Parathyroid adenoma (tissue), 2 donors: ENCODE measurements around the gene PPP1R1A.

Experiments
- H2AFZ ChIP-seq: fragments of 300-600 bp; sonication (generic); one replicate; pipeline ENCODE4 v1.7.0; 2017; ENCODE audit warnings: antibody characterized with exemption, mild to moderate bottlenecking
- H3K27ac ChIP-seq: fragments of 300-600 bp; sonication (generic); one replicate; pipeline ENCODE4 v1.7.0; 2017
- H3K27me3 ChIP-seq: fragments of 300-600 bp; sonication (generic); one replicate; pipeline ENCODE4 v1.7.0; 2017; ENCODE audit warnings: low read length; ENCODE audit not compliant: control insufficient read depth, insufficient read depth
- H3K36me3 ChIP-seq: fragments of 300-600 bp; sonication (generic); one replicate; pipeline ENCODE4 v1.7.0; 2017; ENCODE audit warnings: low read length; ENCODE audit not compliant: control insufficient read depth, insufficient read depth
- H3K4me1 ChIP-seq: fragments of 300-600 bp; sonication (generic); one replicate; pipeline ENCODE4 v1.7.0; 2017; ENCODE audit warnings: control low read depth
- H3K4me2 ChIP-seq: fragments of 300-600 bp; sonication (generic); one replicate; pipeline ENCODE4 v1.7.0; 2017; ENCODE audit warnings: low read length
- H3K4me3 ChIP-seq: fragments of 300-600 bp; sonication (generic); one replicate; pipeline ENCODE4 v1.7.0; 2017; ENCODE audit warnings: low read depth, low read length
- H3K79me2 ChIP-seq: fragments of 300-600 bp; sonication (generic); one replicate; pipeline ENCODE4 v1.7.0; 2017; ENCODE audit warnings: control low read depth
- H3K9ac ChIP-seq: fragments of 300-600 bp; sonication (generic); one replicate; pipeline ENCODE4 v1.7.0; 2017; ENCODE audit warnings: mild to moderate bottlenecking
- H3K9me3 ChIP-seq: fragments of 300-600 bp; sonication (generic); one replicate; pipeline ENCODE4 v1.7.0; 2017; ENCODE audit warnings: low read length; ENCODE audit not compliant: control insufficient read depth
- CTCF ChIP-seq: fragments of 300-600 bp; sonication (generic); IDR thresholded peaks from one replicate; pipeline ENCODE4 v1.7.0; 2017; ENCODE audit warnings: antibody characterized with exemption, mild to moderate bottlenecking
- donor health status: primary hyperparathyroidism.

Gene PPP1R1A

GRCh38 chr12:54604436-54604835, 16.0 kb upstream of the PPP1R1A start:
- Histone ChIP-seq H3K79me2 (no peaks in the 10 kb centered on the region), H3K4me3 (no peak overlapping the region), H3K9ac (no peak overlapping the region), H3K4me1 (peaks cover 2% of the 10 kb centered on the region), H3K27ac (no peak overlapping the region), H3K36me3 (no peaks in the 10 kb centered on the region), H2AFZ (no peak overlapping the region), H3K27me3 (no peaks in the 10 kb centered on the region), H3K4me2 (no peak overlapping the region), H3K9me3 (no peaks in the 10 kb centered on the region)
- no peak for TF ChIP-seq CTCF

GRCh38 chr12:54603872-54604271, 15.4 kb upstream of the PPP1R1A start:
- no peak overlapping the region for H3K27ac ChIP-seq
- no peaks in the 10 kb centered on the region for H3K36me3 ChIP-seq
- no peak overlapping the region for H3K9ac ChIP-seq
- no peak overlapping the region for H3K4me2 ChIP-seq
- no peaks in the 10 kb centered on the region for H3K79me2 ChIP-seq
- peaks cover 5% of the 10 kb centered on the region for H3K4me1 ChIP-seq
- H3K4me3 ChIP-seq = no peak overlapping the region
- H3K27me3 ChIP-seq = no peaks in the 10 kb centered on the region
- no peak overlapping the region for H2AFZ ChIP-seq
- no peak for TF ChIP-seq CTCF
- no peaks in the 10 kb centered on the region for H3K9me3 ChIP-seq

- no peak overlapping the region for H3K4me2 ChIP-seq
- H3K79me2 ChIP-seq = no peaks in the 10 kb centered on the region
- peaks cover 8% of the 10 kb centered on the region for H3K4me1 ChIP-seq
- H2AFZ ChIP-seq = no peak overlapping the region
- H3K27ac ChIP-seq = no peak overlapping the region
- TF ChIP-seq CTCF = peak; percentile 82
- H3K9ac ChIP-seq = no peak overlapping the region
- no peak overlapping the region for H3K4me3 ChIP-seq
- no peaks in the 10 kb centered on the region for H3K36me3 ChIP-seq
- H3K27me3 ChIP-seq = no peaks in the 10 kb centered on the region
- H3K9me3 ChIP-seq = no peaks in the 10 kb centered on the region
Measured at GRCh38 chr12:54603173-54603814, 14.8 kb upstream of the PPP1R1A start.

- no peak for TF ChIP-seq CTCF
- no peak overlapping the region for H3K9ac ChIP-seq
- H3K27ac ChIP-seq = no peak overlapping the region
- H3K9me3 ChIP-seq = no peaks in the 10 kb centered on the region
- no peak overlapping the region for H3K4me3 ChIP-seq
- H2AFZ ChIP-seq = no peak overlapping the region
- H3K79me2 ChIP-seq = no peaks in the 10 kb centered on the region
- H3K27me3 ChIP-seq = no peaks in the 10 kb centered on the region
- H3K4me1 ChIP-seq = peaks cover 8% of the 10 kb centered on the region
- no peaks in the 10 kb centered on the region for H3K36me3 ChIP-seq
- no peak overlapping the region for H3K4me2 ChIP-seq
Measured at GRCh38 chr12:54602661-54603060, 14.2 kb upstream of the PPP1R1A start.

GRCh38 chr12:54601841-54602240, 13.4 kb upstream of the PPP1R1A start:
- H3K9ac ChIP-seq = no peak overlapping the region
- H3K27ac ChIP-seq = no peak overlapping the region
- H2AFZ ChIP-seq = no peak overlapping the region
- no peak for TF ChIP-seq CTCF
- H3K4me1 ChIP-seq = peaks cover 8% of the 10 kb centered on the region
- no peaks in the 10 kb centered on the region for H3K79me2 ChIP-seq
- H3K4me3 ChIP-seq = no peak overlapping the region
- H3K9me3 ChIP-seq = no peaks in the 10 kb centered on the region
- H3K36me3 ChIP-seq = no peaks in the 10 kb centered on the region
- no peaks in the 10 kb centered on the region for H3K27me3 ChIP-seq
- H3K4me2 ChIP-seq = no peak overlapping the region
